ENCODE data around the gene HAX1.

Gene HAX1

GRCh38 chr1:154324241-154324640 is 51.8 kb downstream of the HAX1 start:
- TF ChIP-seq POLR2A (IDR thresholded peaks at IDR 0.05; ENCODE audit: extremely low read depth, insufficient read length) (no peak), MYC (IDR thresholded peaks at IDR 0.05; ENCODE audit: low read depth, low read length) (no peak), MAX (IDR thresholded peaks at IDR 0.05; ENCODE audit: low read depth, low read length) (no peak), CTCF (IDR thresholded peaks at IDR 0.05; ENCODE audit: low read depth, low read length) (no peak)
- H3K4me3 ChIP-seq (ENCODE audit: low read depth, low read length): no peak overlapping the region
- DNase-seq (ENCODE audit: low read depth): no peak

- peak within 1 kb of the TSS; percentile 55 for H3K4me3 ChIP-seq (ENCODE audit: low read depth, low read length)
- peak; percentile 70 for DNase-seq (ENCODE audit: low read depth)
- TF ChIP-seq MAX (IDR thresholded peaks at IDR 0.05; ENCODE audit: low read depth, low read length): no peak
- TF ChIP-seq CTCF (IDR thresholded peaks at IDR 0.05; ENCODE audit: low read depth, low read length): peak; percentile 81
- TF ChIP-seq POLR2A (IDR thresholded peaks at IDR 0.05; ENCODE audit: extremely low read depth, insufficient read length): no peak
- TF ChIP-seq MYC (IDR thresholded peaks at IDR 0.05; ENCODE audit: low read depth, low read length): no peak
These were observed 52.5 kb downstream of the HAX1 start, which contains the start of gene ATP8B2 for GRCh38 chr1:154324669-154325582. ATP8B2 (plus strand) TSS chr1:154325525; CDS start chr1:154328142, 2,617 bp downstream.

Data from NB4 (cell line).